ENCODE results near the gene ULK3. TPM values are rescaled to one million over a fixed set of nuclear protein-coding genes. Genes with fewer than 3 reads are reported as not detected.
A peak's percentile ranks its signal among the peaks of the same experiment; 100 is the strongest.

Gene ULK3
- total RNA-seq, 1 donor from 2014 or later, result 57.3 TPM

- peak overlapping the region; percentile 95 for H3K4me3 Mint-ChIP-seq
- no peaks in the 10 kb centered on the region for H3K9me3 Mint-ChIP-seq
- peaks cover 48% of the 10 kb centered on the region for H3K4me1 Mint-ChIP-seq
- no peaks in the 10 kb centered on the region for H3K27me3 Mint-ChIP-seq
- peak overlapping the region; percentile 95 for H3K27ac Mint-ChIP-seq
- intact Hi-C loops (cut with micrococcal nuclease), result loop anchor here (1.0 to 10.0 kb wide), 4 partner anchors 30 to 299 kb away; partner anchors contain the start of genes ARID3B and SCAMP2
- DNase-seq, result no peak
- H3K36me3 Mint-ChIP-seq (ENCODE audit: low read depth), result peaks cover 37% of the 10 kb centered on the region
Measured at GRCh38 chr15:74843445-74843828, 481 bp upstream of the ULK3 start.

GRCh38 chr15:74841891-74842373 is 1.0 kb downstream of the ULK3 start:
- Mint-ChIP-seq H3K9me3 (no peaks in the 10 kb centered on the region), H3K27me3 (no peaks in the 10 kb centered on the region), H3K27ac (peak overlapping the region; percentile 89), H3K36me3 (ENCODE audit: low read depth) (peaks cover 30% of the 10 kb centered on the region), H3K4me3 (peak overlapping the region; percentile 95), H3K4me1 (peaks cover 44% of the 10 kb centered on the region)
- DNase-seq, result peak; percentile 67
- intact Hi-C loops (cut with micrococcal nuclease), result loop anchor here (2.0 to 10.0 kb wide), 3 partner anchors 61 to 297 kb away; partner anchors contain the start of gene ARID3B

- intact Hi-C loops (cut with micrococcal nuclease), result loop anchor here (5.0 to 10.0 kb wide), 2 partner anchors 111 to 296 kb away; partner anchors contain the start of gene ARID3B
- Mint-ChIP-seq H3K4me3 (peak overlapping the region; percentile 95), H3K27ac (peak overlapping the region; percentile 35), H3K36me3 (ENCODE audit: low read depth) (peaks cover 28% of the 10 kb centered on the region), H3K4me1 (peaks cover 42% of the 10 kb centered on the region), H3K9me3 (no peaks in the 10 kb centered on the region), H3K27me3 (no peaks in the 10 kb centered on the region)
- no peak for DNase-seq
Measured at GRCh38 chr15:74840851-74841775, 1.8 kb downstream of the ULK3 start.

- no peak overlapping the region for H3K27ac Mint-ChIP-seq
- peaks cover 30% of the 10 kb centered on the region for H3K4me1 Mint-ChIP-seq
- H3K36me3 Mint-ChIP-seq (ENCODE audit: low read depth), result peaks cover 30% of the 10 kb centered on the region
- H3K9me3 Mint-ChIP-seq, result no peaks in the 10 kb centered on the region
- no peak for DNase-seq
- no peaks in the 10 kb centered on the region for H3K27me3 Mint-ChIP-seq
- intact Hi-C loops (cut with micrococcal nuclease), result loop anchor here (5.0 to 10.0 kb wide), 2 partner anchors 113 to 295 kb away; partner anchors contain the start of gene ARID3B
- H3K4me3 Mint-ChIP-seq, result no peak overlapping the region
Measured at GRCh38 chr15:74839526-74840395, 3.2 kb downstream of the ULK3 start.

- no peaks in the 10 kb centered on the region for H3K9me3 Mint-ChIP-seq
- H3K4me1 Mint-ChIP-seq, result peaks cover 24% of the 10 kb centered on the region
- no peak for DNase-seq
- no peak overlapping the region for H3K4me3 Mint-ChIP-seq
- intact Hi-C loops (cut with micrococcal nuclease), result no loop called here
- H3K36me3 Mint-ChIP-seq (ENCODE audit: low read depth), result peaks cover 27% of the 10 kb centered on the region
- no peak overlapping the region for H3K27ac Mint-ChIP-seq
- H3K27me3 Mint-ChIP-seq, result no peaks in the 10 kb centered on the region
Measured at GRCh38 chr15:74838746-74839525, 4.0 kb downstream of the ULK3 start.

GRCh38 chr15:74838137-74838516 is 4.8 kb downstream of the ULK3 start:
- Mint-ChIP-seq H3K27me3 (no peaks in the 10 kb centered on the region), H3K4me1 (peaks cover 22% of the 10 kb centered on the region), H3K27ac (no peak overlapping the region), H3K36me3 (ENCODE audit: low read depth) (peaks cover 26% of the 10 kb centered on the region), H3K4me3 (no peak overlapping the region), H3K9me3 (no peaks in the 10 kb centered on the region)
- intact Hi-C loops (cut with micrococcal nuclease), result no loop called here
- no peak for DNase-seq

GRCh38 chr15:74837482-74838136 is 5.3 kb downstream of the ULK3 start:
- intact Hi-C loops (cut with micrococcal nuclease), result no loop called here
- H3K27me3 Mint-ChIP-seq, result no peaks in the 10 kb centered on the region
- no peak for DNase-seq
- no peak overlapping the region for H3K4me3 Mint-ChIP-seq
- no peaks in the 10 kb centered on the region for H3K9me3 Mint-ChIP-seq
- peaks cover 25% of the 10 kb centered on the region for H3K36me3 Mint-ChIP-seq (ENCODE audit: low read depth)
- H3K27ac Mint-ChIP-seq, result no peak overlapping the region
- peaks cover 21% of the 10 kb centered on the region for H3K4me1 Mint-ChIP-seq

- H3K4me1 Mint-ChIP-seq, result peaks cover 13% of the 10 kb centered on the region
Measured at GRCh38 chr15:74836846-74837245, 6.1 kb downstream of the ULK3 start.

GRCh38 chr15:74835312-74835823 is 7.6 kb downstream of the ULK3 start:
- Mint-ChIP-seq H3K4me1 (peaks cover 2% of the 10 kb centered on the region), H3K27ac (no peak overlapping the region), H3K27me3 (no peaks in the 10 kb centered on the region), H3K9me3 (no peaks in the 10 kb centered on the region), H3K36me3 (ENCODE audit: low read depth) (peaks cover 10% of the 10 kb centered on the region), H3K4me3 (no peak overlapping the region)
- intact Hi-C loops (cut with micrococcal nuclease), result no loop called here
- DNase-seq, result peak; percentile 86

More at GRCh38 chr15:74836846-74837245, 6.1 kb downstream of the ULK3 start:
- intact Hi-C loops (cut with micrococcal nuclease), result no loop called here
- H3K4me3 Mint-ChIP-seq, result no peak overlapping the region
- no peaks in the 10 kb centered on the region for H3K27me3 Mint-ChIP-seq
- no peaks in the 10 kb centered on the region for H3K9me3 Mint-ChIP-seq
- H3K27ac Mint-ChIP-seq, result no peak overlapping the region
- peaks cover 22% of the 10 kb centered on the region for H3K36me3 Mint-ChIP-seq (ENCODE audit: low read depth)
- no peak for DNase-seq

- Mint-ChIP-seq H3K27me3 (no peaks in the 10 kb centered on the region), H3K36me3 (ENCODE audit: low read depth) (peaks cover 8% of the 10 kb centered on the region), H3K27ac (no peak overlapping the region), H3K4me1 (peaks cover 4% of the 10 kb centered on the region), H3K4me3 (no peak overlapping the region), H3K9me3 (no peaks in the 10 kb centered on the region)
- DNase-seq, result no peak
- intact Hi-C loops (cut with micrococcal nuclease), result no loop called here
Measured at GRCh38 chr15:74833376-74834107, 9.4 kb downstream of the ULK3 start.

- intact Hi-C loops (cut with micrococcal nuclease), result no loop called here
- Mint-ChIP-seq H3K27ac (no peak overlapping the region), H3K36me3 (ENCODE audit: low read depth) (peaks cover 8% of the 10 kb centered on the region), H3K9me3 (no peaks in the 10 kb centered on the region), H3K4me1 (peaks cover 4% of the 10 kb centered on the region), H3K27me3 (peaks cover 2% of the 10 kb centered on the region), H3K4me3 (no peak overlapping the region)
- no peak for DNase-seq
Measured at GRCh38 chr15:74832826-74833225, 10.1 kb downstream of the ULK3 start.
